Raji (cell line): Measurements from ENCODE around the gene RPRD1A.

ENCODE experiments used
- POLR2A ChIP-seq: IDR thresholded peaks from 2 replicates; pipeline ENCODE4 v1.6.1; 2011; ENCODE audit warnings: low read depth, low read length, control low read depth; ENCODE audit not compliant: insufficient read depth

RPRD1A gene

GRCh38 chr18:35950628-35950982, 116.8 kb downstream of the RPRD1A start:
- no peak for TF ChIP-seq POLR2A

GRCh38 chr18:35949903-35950627, 117.3 kb downstream of the RPRD1A start:
- no peak for TF ChIP-seq POLR2A

- no peak for TF ChIP-seq POLR2A
Measured at GRCh38 chr18:35949090-35949489, 118.3 kb downstream of the RPRD1A start.

- TF ChIP-seq POLR2A: no peak
Measured at GRCh38 chr18:35948080-35948479, 119.3 kb downstream of the RPRD1A start.

- TF ChIP-seq POLR2A: no peak
Measured at GRCh38 chr18:35942661-35943060, 124.7 kb downstream of the RPRD1A start.

- TF ChIP-seq POLR2A: no peak
Measured at GRCh38 chr18:35942133-35942532, 125.2 kb downstream of the RPRD1A start.

GRCh38 chr18:35941299-35941698, 126.1 kb downstream of the RPRD1A start:
- no peak for TF ChIP-seq POLR2A
